ENCODE results near the gene KLHL29.

DNA sequence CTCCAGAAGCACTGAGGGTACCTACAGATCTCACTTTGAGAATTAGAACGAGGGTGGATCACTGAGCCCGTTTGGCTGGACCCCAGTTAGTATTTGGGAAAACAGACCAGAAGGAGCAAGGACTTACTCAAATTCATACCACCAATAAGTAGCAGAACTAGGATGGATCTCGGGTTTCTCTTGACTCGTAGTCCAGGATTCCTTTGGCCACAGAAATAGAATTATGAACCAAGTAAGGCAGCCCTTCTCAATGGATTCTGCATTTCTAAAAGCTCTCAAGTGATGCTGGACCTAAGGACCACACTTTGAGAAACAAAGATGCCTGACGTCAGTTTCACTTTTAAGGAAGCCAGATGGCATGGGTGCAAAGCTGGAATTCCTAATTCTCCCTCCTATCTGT, 153.0 kb downstream of the KLHL29 start:
- TF ChIP-seq POLR2A (IDR thresholded peaks at IDR 0.05; ENCODE audit: low read depth, low read length) (no peak), POLR2AphosphoS5 (IDR thresholded peaks at IDR 0.05; ENCODE audit: low read depth, low read length) (no peak), TAF1 (IDR thresholded peaks at IDR 0.05; ENCODE audit: borderline replicate concordance, low read depth, low read length) (no peak)
